Measurements from ENCODE around the gene NOX4.

- TF ChIP-seq EZH2 (optimal IDR thresholded peaks at IDR 0.05; ENCODE audit: low read depth, low read length) = no peak
- no peak for TF ChIP-seq EZH2phosphoT487 (IDR thresholded peaks at IDR 0.05; ENCODE audit: low read length)
Measured at GRCh38 chr11:89447845-89448244, 43.3 kb downstream of the NOX4 start.

Data from MM.1S (cell line).